NCI-H345 (cell line): ENCODE data around the gene TMEM255A.

Experiments
- DNase-seq: peaks from one replicate; lab custom pipeline; 2025; lab: John Stamatoyannopoulos, UW

TMEM255A gene

DNA sequence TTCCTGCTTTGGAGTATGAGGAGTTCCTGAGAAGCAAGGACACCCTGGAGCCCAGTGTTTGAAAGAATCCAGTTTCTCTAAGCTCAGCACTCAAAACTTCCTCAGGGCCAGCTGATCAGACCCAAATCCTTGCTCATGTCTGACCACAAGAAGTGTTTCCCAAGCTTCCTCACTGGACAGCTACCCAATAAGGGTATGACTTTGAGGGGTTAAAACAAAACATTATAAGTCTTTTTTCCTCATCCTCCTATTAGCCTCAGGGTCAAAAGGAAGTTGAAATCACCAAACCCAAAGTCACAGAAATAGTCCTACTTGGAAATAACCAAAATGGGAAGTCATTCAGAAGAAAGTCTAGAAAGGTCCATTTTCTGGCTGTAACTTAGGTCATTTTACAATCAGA, 46.9 kb downstream of the TMEM255A start:
- DNase-seq, result no peak

DNA sequence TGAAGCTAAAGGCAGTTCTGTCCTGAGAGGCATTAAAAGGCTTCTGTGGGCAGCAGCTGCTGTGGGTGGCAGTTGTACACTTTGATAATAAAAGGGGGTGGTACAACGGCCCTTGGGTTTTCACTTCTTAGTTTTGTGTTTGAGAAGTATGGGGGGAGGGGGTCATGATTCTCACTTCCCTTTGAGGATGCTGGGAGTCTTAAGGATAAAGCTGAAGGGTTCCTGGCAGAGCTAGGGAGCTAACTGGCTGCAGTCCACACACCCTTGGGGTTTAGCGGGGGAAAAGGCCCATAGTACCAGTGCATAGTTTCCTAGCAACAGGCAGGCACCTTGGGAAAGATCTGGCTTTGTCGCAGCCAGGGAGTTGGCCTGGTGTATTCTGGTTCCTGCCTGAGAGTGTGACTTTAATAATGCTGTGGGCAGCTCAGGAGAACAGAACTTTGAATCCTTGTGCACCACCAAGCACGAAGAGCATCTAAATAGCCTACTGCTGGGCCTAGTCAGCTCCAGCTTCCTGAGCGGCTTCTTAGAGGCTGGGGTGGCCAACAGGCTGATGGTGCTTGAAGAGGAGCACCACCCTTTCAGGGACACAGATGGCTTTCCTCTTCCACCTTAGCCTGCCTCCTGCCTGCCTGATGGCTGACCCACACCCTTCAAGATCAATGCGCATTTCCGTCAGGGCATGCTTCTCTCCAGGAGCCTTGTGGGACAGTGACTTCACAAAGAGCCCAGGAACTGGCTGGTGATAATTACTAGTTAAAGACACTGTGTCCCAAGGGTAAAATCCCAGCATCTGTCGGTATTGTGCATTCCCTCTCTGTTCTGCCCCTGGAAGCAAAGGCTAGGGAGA, 48.2 kb downstream of the TMEM255A start:
- DNase-seq, result no peak

DNA sequence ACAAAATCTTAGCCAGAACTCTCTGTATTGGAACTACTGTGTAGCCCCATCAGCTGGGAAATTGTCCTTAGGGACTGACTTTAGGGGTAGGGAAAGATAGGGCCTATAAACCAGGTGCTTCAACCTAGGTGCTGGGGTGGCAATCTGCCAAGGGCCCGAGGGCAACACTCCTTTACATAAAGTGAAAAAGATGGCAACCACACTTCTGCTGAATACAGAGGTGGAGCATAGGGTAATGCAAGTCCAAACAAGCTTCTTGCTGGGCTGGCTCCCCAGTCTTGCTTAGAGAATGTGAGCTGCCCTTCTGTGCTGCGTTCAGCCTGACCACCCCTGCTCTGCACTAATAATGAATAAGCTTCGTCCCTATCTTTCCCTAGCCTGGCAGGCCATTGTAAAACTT, 50.9 kb downstream of the TMEM255A start:
- peak; percentile 66 for DNase-seq

DNA sequence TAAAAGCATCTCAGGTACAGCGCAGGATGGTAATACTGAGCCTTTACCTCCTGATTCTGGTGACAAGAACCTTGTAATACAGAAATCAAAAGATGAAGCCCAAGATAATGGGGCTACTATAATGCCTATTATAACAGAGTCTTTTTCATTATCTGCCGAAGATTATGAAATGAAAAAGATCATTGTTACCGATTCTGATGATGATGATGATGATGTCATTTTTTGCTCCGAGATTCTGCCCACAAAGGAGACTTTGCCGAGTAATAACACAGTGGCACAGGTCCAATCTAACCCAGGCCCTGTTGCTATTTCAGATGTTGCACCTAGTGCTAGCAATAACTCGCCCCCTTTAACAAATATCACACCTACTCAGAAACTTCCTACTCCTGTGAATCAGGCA, 57.5 kb downstream of the TMEM255A start:
- DNase-seq, result no peak

DNA sequence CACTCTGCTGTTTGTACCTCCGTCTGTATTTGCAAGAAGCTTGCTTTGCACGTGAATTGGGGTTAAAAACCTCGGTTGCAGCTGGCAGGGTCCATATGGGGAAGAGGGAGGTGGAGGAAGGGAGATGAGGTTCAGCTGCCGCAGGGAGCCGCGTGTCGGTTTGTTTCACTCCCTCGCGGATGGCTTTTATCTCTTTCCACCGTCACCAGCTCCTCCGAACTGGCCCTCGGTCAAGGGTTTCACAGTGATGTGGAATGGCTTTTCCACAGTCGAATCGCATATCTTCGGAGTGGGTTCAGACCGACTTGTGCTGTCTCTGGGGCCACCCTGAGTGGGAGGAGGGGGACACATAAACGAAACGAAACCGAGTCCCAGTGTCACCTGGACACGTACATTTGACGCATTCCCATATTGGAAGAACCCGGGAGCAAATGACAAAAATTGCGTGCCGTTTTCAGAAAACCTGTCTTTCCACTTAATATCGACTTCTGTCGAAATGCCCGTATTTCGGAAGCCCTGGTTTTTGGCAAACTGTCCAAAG, 59.7 kb downstream of the TMEM255A start:
- DNase-seq, result no peak

DNA sequence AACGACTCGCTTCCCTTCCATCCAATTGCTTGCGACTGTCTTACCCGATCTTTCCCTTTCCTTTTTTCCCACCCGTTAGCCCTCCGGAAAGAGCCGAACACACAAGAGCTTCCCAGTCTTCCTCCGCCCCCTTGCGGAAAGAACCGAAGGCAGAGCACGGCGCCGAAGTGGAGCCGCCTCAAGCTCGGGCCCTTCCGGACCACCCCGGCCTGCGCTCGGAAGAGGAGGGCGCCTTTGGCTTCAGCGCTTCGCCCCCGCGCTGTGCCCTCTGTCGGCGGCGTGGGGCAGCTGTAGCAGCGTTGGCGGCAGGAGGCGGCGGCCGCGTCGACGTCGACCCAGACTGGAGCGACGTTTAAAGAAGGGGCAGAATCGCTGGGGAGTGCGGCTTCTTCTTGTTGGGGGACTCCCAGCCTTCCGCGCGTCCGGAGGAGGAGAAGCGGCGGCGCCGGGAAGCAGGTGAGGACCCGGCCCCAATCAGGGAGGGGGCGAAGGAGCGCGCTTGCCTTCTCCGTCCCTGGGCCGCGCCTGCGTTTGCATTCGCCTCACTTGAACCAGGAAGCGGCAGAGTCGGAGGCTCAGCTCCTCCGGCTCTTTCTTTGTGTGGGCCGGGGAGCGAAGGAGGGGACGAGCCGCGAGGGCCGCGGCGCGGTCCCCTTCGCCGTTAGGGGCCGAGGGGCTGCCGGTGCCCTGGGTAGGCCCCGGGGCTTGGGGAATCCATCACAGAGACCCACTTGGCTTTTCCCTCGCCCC, 60.6 kb downstream of the TMEM255A start, which contains the start of gene ZBTB33:
ZBTB33 (plus strand) TSS at position 291 of the 750 bp plus-strand sequence. CDS start 2,604 bp downstream, outside the sequence.
- peak; percentile 85 for DNase-seq

DNA sequence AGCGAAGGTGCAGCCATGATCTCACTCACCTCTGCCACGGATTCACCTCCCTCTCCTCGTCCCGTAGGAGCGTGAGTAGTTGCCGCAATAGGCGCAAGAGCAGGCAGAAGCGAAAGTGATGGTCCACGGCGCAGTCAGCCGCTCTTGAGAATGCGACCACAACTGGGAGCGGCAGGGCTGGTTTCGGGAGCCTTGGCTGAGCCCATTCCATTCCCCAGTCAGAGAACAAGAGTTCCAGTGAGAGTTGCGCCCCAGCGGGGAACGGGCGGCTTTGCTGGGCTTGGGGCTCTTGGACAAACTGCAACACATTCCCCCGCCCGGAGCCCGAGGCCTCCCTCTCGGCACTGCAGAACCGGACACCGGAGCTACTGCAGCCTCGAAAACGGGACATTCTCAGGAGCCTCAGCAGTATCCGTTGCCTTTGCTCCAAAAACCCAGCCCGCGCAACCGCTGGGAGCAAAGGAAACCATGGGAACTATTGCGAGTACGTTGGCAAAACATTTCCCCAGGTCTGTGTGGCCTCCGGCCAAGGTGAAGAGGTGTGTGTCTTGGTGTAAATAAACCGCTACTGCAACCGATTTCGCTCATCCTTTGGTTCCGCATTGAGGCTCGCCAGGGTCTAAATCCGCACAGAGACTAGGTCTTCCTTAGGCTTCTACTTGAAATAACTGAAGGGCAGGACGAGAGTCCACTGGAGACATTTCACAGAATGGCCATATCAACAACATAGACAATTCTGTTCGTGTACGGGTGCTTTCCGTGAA, 66.3 kb downstream of the TMEM255A start:
- peak; percentile 50 for DNase-seq

DNA sequence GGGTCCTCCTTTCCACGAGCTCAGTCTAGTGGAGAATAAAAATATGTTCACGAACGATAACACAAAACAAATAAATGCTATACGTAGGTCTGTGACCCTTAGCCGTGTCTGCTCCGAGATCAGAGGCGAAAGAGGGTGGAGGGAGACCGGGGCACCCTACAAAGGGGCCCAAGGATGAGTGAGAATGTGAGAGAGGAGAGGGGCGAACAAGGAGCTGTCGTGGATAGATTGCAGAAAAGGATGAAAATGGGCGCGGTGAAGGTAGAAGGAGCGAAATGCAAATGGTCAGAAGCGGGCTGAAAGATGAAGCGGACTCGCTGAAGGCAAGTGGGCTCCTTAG, 66.9 kb downstream of the TMEM255A start:
- DNase-seq, result no peak

DNA sequence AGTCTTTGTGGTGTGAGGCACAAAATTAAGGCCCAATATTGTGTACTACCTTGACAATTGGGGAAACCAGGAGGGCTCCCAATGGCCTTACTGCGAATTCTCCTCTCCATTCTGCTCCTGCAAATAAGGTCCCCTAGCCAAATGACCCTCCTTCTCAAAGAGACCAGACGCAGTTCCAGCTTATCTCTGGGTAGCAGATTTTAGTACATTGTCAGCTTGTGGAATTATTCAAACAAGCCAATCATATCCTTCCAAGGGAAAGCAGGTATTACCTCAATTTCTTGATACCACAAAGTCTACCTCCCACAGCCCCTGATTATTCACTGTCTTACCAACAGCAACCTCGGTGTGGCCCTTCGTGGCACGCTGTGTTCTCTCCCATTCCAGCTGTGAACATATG, 68.4 kb downstream of the TMEM255A start:
- no peak for DNase-seq

DNA sequence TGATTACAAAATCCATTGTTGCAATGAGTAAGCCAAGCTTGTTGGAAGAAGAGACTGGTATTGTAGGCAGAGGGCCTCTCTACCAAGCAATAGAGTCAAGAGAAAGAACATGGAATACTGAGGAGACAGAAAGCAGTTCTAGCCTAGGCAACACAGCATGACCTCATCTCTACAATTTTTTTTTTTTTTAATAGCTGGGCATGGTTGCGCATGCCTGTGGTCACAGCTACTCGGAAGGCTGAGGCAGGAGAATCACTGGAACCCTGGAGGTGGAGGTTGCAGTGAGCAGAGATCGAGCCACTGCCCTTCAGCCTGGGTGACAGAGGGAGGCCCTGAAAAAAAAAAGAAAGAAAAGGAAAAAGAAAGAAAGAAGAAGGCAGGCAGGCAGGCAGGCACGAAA, 72.3 kb downstream of the TMEM255A start:
- DNase-seq, result no peak

DNA sequence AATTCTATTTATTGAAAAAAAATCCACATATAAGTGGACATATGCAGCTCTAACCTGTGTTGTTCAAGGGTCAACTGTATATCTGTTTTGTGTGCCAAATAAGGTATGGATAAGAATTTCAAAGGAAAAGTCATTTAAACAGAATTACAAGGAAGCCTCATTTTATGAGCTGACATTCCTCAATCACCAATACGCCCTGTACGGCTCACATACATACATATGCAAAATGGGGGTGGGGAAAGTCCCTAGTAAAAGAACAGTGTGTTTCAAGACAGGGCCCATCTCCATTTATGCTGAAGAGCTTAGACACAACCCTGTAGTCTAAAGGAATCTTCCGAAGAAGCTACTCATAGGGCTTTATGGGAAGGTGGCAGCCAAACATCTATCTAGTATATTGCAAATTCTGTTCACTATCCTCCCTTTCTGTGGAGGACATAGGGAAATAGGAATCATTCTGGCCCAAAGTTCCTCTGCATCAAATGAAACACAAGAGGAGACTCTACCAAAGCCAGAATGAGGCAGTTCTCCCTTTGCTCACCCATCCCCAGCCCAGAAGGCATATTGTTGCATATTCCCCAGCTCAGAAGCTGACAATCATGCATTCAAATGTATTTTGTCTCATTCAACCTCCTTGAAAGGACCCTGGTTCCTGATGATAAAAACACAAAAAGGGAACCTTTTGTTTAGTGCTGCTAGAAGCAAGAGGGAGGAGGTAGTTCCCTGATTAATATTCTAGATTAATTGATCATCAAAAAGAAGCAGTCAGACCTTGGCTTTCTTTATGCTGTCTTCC, 74.4 kb downstream of the TMEM255A start:
- DNase-seq, result no peak

DNA sequence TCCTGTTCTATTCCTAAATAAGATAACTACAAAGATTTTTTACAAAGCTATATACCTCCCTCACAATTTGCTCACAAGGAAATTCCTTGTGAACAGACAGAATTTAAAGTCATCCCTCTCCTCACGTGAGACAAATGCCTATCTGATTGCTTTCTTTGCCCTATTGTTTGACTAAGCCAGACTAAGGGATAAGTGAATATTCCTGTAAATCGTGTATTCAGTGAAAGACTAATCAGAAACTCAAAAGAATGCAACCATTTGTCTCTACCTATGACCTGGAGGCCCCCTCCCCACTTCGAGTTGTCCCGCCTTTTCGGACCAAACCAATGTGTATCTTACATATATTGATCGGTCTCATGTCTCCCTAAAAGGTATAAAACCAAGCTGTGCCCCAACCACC, 76.0 kb downstream of the TMEM255A start:
- DNase-seq, result no peak

DNA sequence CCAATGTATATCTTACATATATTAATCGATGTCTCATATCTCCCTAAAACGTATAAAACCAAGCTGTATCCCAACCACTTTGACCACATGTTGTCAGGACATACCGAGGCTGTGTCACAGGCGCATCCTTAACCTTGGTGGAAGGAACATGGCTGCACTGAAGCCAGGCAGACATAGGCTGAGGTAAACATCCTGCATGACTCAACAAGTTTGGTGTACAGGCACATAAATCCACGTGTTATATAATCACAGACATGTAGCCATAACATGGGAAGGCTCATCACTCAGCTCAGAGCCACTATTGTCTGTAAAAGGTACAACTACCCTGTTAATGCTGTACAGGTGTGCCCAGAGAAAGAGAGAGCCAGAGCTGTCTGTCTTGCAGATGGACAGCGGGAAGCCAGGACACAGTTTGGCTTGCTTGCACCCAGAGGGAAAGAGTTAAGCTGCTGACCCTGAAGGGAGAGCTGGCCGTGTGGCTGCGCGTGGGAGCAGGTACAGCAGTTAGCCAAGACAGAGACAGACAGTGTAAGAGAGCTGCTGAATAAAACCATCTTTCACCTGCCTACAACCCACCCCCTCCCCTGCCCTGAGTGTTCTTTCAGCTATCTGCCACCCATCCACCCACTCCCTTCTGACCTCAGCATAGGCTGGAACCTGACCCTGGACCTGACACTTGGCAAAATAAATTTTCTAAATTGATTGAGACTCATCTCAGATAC, 82.9 kb downstream of the TMEM255A start:
- no peak for DNase-seq

DNA sequence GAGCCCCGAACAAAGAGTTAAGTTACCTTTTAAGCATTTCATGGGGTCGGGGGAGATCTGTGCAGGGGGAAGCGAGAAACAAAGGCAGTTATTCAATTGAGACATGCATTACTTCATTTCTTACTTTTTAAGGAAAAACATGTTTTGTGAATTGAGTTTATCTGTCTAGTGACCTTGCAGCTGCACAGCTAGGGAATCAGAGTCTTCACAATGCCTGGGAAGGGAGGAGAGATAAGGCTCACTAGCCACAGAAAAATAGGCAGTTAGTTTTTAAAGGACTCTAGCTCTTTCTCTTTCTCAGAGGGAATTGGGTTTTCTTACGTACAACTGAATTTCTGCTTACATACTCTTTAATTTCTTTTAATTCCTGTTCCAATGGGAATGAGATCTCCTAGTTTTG, 86.9 kb downstream of the TMEM255A start:
- DNase-seq, result no peak

DNA sequence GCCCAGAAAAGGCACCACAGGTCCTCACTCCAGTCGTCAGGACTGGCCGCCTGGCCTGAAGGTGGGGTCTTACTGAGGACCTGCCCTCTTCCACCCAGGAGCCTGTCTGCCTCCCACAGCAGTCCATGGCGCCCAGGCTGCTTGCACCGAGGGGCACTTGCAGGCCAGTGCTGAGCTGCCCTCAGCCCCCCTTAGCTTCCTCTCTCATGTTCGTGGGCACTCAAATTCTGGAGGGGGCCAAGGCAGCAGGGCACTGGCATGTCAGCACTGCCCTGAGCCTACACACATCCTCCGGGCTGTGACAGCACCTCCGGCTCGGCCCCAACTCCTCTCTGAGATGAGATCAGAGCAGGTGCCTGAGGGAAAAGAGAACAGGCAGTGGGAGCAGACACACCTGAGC, 87.9 kb downstream of the TMEM255A start:
- DNase-seq, result no peak

DNA sequence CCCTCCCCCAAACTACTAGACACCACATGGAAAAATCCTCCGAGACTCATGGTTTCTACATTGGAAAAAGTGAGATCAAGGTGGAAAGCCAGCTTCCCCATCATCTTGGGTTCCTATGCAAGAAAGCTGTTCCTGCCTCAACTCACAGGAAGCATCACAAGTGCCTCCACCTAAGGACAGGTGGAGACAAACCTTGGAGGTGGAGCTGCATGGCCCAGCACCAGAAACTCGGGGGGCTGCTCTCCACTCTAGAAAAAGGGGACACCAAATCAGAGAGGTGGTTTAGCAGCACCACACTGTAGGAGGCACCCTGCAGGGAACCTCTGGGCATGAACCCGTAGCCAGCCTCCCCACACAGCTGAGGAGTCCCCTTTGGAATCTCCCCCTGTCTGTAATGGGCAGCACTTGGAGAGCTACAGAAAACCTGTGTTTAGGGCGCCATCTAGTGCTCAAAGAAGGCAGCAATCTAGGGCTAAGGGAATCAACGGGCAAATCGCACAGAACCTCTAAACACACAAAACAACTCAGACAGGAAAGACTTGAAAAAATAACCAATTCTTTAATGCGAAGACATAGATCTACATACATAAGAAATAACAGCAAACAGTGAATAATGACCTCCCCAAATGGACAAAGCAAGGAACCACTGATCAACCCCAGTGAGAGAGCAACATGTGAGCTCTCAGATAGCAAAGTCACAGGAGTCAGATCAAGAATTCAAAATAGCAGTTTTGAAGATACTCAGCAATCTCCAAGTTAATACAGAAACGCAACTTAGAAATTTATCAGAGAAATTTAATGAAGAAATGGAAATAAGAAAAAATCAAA, 97.6 kb downstream of the TMEM255A start:
- DNase-seq, result peak; percentile 35
